OCI-LY7 (cell line): ENCODE measurements around the gene MYH11. TPM values are rescaled to one million over a fixed set of nuclear protein-coding genes. Genes with fewer than 3 reads are reported as not detected.

ENCODE experiments used
- BruUV-seq: library from RNA; stranded (reverse); fragments of 400-500 nt; replicated peaks from 2 replicates; lab custom pipeline; 2021; lab: Mats Ljungman, UMichigan
- CTCF ChIA-PET: fragments of 300-600 bp; sonication (Branson Sonifier 250); formaldehyde crosslinking; loops from one replicate; lab custom pipeline; 2022; ENCODE audit warnings: antibody characterized with exemption; ENCODE audit not compliant: unreplicated experiment; lab: Charles Lee
- POLR2A ChIA-PET: fragments of 300-600 bp; sonication (Branson Sonifier 250); formaldehyde crosslinking; loops from one replicate; lab custom pipeline; 2022; ENCODE audit warnings: antibody characterized with exemption; lab: Charles Lee
- DNase-seq: peaks from one replicate; pipeline ENCODE4 v3.0.0-alpha.2; 2015; ENCODE audit warnings: low spot score
- H2AFZ ChIP-seq: fragments of 200-600 bp; sonication (generic), shearing (Covaris generic); 2 replicates; pipeline ENCODE4 v1.6.1; 2014; ENCODE audit warnings: mild to moderate bottlenecking, antibody characterized with exemption, low read length, moderate library complexity
- H3K27ac ChIP-seq: fragments of 200-600 bp; sonication (generic); 2 replicates; pipeline ENCODE4 v1.5.1; 2014; ENCODE audit warnings: mixed run types, low read depth, mild to moderate bottlenecking, moderate library complexity, low read length, inconsistent platforms; ENCODE audit not compliant: poor library complexity, severe bottlenecking
- H3K36me3 ChIP-seq: fragments of 200-600 bp; sonication (generic); 2 replicates; pipeline ENCODE4 v1.6.1; 2014; ENCODE audit warnings: mild to moderate bottlenecking, antibody characterized with exemption, low read length, moderate library complexity, mixed read lengths; ENCODE audit not compliant: insufficient read depth
- H3K4me1 ChIP-seq: fragments of 200-600 bp; sonication (generic); 2 replicates; pipeline ENCODE4 v1.5.1; 2014; ENCODE audit warnings: mild to moderate bottlenecking, low read length; ENCODE audit not compliant: insufficient read depth, poor library complexity, severe bottlenecking
- H3K4me2 ChIP-seq: fragments of 200-600 bp; sonication (generic); 2 replicates; pipeline ENCODE4 v1.6.1; 2014; ENCODE audit warnings: mild to moderate bottlenecking, low read length
- H3K4me3 ChIP-seq: fragments of 200-600 bp; sonication (generic); 2 replicates; pipeline ENCODE4 v1.5.1; 2014; ENCODE audit warnings: mild to moderate bottlenecking, low read depth, low read length; ENCODE audit not compliant: poor library complexity, severe bottlenecking
- H3K79me2 ChIP-seq: fragments of 200-600 bp; sonication (generic); 2 replicates; pipeline ENCODE4 v1.6.1; 2016; ENCODE audit warnings: low read depth, mild to moderate bottlenecking, low read length, moderate library complexity, mixed read lengths; ENCODE audit not compliant: insufficient read depth
- H3K9me2 ChIP-seq: fragments of 200-600 bp; sonication (generic); 2 replicates; pipeline ENCODE4 v1.6.1; 2016; ENCODE audit warnings: mild to moderate bottlenecking, low read length, mixed read lengths; ENCODE audit not compliant: insufficient read depth
- H3K9me3 ChIP-seq: fragments of 200-600 bp; sonication (generic); 2 replicates; pipeline ENCODE4 v1.6.1; 2014; ENCODE audit warnings: mild to moderate bottlenecking, mixed run types, low read length, mixed read lengths
- H4K20me1 ChIP-seq: fragments of 200-600 bp; sonication (generic); 2 replicates; pipeline ENCODE4 v1.6.1; 2014; ENCODE audit warnings: mild to moderate bottlenecking, antibody characterized with exemption, low read length, moderate library complexity, mixed read lengths; ENCODE audit not compliant: insufficient read depth
- EZH2phosphoT487 ChIP-seq: fragments of 200-600 bp; sonication (generic); IDR thresholded peaks from 2 replicates; pipeline ENCODE4 v1.6.1; 2018; ENCODE audit warnings: low read depth, borderline replicate concordance, mild to moderate bottlenecking, mixed run types, antibody characterized with exemption, low read length, moderate library complexity, mixed read lengths
- intact Hi-C: fragments of 100-400 bp; cut with micrococcal nuclease; formaldehyde crosslinking; loops from one replicate; pipeline ENCODE4 v1.10.0; 2022; ENCODE audit not compliant: unreplicated experiment
- total RNA-seq, 2 experiments: library from RNA; depleted of rRNA in 1 of 2; stranded (reverse); fragments of >200 nt in 1 of 2; shearing (Covaris generic) in 1 of 2; gene quantifications; 2 replicates each; pipeline ENCODE4 v1.2.3, GENCODE V29; 2014 to 2022
- TF ChIP-seq, protein P1 (sequence below): fragments of 200-600 bp; sonication (generic); conservative IDR thresholded peaks from 2 replicates; pipeline ENCODE4 v1.5.1; 2014; ENCODE audit warnings: mild to moderate bottlenecking, antibody characterized with exemption, low read length, moderate library complexity, mixed read lengths

The MYH11 gene
- total RNA-seq, 2 experiments from 2014 or later: 5.7 to 33.8 TPM

DNA sequence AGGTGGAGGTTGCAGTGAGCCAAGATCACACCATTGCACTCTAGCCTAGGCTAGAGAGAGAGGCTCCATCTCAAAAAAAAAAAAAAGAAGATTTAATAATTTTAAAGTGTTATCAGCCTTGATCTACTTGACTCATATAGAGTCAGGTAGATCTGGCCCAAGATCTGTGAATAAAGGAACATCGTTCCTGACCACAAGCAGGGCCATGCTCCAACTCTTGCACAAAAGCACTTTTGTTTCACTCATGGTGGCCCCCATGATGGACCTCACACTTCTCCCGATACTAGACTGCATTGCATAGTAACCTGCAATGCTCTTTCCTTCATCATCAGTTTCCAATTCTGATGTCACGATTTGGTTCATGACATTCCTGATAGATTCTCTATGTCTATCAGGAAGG lies 5.2 kb upstream of the MYH11 start:
- Histone ChIP-seq H3K4me3 (no peak overlapping the region), H2AFZ (no peak overlapping the region), H3K27ac (no peak overlapping the region), H3K9me3 (no peaks in the 10 kb centered on the region), H3K9me2 (no peaks in the 10 kb centered on the region), H3K36me3 (peaks cover 22% of the 10 kb centered on the region), H3K4me2 (no peak overlapping the region), H3K4me1 (peaks cover 15% of the 10 kb centered on the region), H3K79me2 (no peaks in the 10 kb centered on the region), H4K20me1 (no peaks in the 10 kb centered on the region)
- intact Hi-C loops: no loop called here
- CTCF ChIA-PET: no interaction called here
- BruUV-seq: no TSS peak
- no peak for DNase-seq
- POLR2A ChIA-PET: no interaction called here
- TF ChIP-seq, protein P1, sequence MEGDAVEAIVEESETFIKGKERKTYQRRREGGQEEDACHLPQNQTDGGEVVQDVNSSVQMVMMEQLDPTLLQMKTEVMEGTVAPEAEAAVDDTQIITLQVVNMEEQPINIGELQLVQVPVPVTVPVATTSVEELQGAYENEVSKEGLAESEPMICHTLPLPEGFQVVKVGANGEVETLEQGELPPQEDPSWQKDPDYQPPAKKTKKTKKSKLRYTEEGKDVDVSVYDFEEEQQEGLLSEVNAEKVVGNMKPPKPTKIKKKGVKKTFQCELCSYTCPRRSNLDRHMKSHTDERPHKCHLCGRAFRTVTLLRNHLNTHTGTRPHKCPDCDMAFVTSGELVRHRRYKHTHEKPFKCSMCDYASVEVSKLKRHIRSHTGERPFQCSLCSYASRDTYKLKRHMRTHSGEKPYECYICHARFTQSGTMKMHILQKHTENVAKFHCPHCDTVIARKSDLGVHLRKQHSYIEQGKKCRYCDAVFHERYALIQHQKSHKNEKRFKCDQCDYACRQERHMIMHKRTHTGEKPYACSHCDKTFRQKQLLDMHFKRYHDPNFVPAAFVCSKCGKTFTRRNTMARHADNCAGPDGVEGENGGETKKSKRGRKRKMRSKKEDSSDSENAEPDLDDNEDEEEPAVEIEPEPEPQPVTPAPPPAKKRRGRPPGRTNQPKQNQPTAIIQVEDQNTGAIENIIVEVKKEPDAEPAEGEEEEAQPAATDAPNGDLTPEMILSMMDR: no peak
- TF ChIP-seq EZH2phosphoT487: no peak

DNA sequence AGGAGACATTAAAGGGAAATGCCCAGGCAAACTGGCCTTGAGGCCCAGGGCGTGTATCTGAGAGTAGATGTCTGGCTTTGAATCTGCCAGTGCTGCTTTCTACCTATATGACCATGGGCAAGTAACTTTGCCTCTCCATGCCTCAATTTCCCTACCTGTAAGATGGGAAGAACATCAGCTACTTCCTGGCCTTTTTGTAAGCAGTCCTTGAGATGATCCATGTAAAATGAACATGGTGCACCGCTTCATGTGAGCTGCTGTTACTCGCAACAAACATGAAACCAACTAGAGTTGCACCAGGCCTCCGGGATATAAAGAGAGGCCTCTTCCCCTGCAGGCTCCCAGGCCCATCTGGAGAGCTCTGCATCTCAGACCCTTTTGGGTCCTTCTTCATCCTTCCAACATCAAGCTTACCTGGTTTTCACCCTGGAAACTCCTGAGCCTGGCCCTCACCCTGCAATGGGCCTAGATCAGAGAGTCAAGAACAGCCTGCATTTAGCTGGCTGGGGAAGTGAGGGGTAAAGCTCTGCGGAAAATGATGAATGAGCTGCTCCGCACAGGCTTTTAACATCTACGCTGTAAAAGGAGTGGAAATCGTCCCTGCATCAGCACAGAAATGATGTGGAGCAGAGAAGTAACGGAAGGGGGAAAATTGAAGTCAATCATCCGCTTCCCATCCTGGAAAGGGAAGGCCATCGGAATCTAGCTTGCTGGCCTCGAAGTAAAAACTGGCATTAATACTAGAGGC lies 2.3 kb upstream of the MYH11 start:
- no peak overlapping the region for H3K27ac ChIP-seq
- H3K36me3 ChIP-seq: no peaks in the 10 kb centered on the region
- H2AFZ ChIP-seq: no peak overlapping the region
- CTCF ChIA-PET: interaction anchor here (0.6 to 0.9 kb wide), 2 partner anchors 16 to 245 kb away, joined by 3 to 9 read pairs; no protein-coding TSS in a partner anchor
- H3K9me3 ChIP-seq: no peaks in the 10 kb centered on the region
- H3K4me2 ChIP-seq: no peak overlapping the region
- H4K20me1 ChIP-seq: no peaks in the 10 kb centered on the region
- no peak for DNase-seq
- H3K79me2 ChIP-seq: peaks cover 10% of the 10 kb centered on the region
- no TSS peak for BruUV-seq
- H3K4me3 ChIP-seq: no peak overlapping the region
- POLR2A ChIA-PET: interaction anchor here (0.6 to 1.2 kb wide), 3 partner anchors 15 to 65 kb away, joined by 4 to 7 read pairs (median 5); no protein-coding TSS in a partner anchor
- TF ChIP-seq EZH2phosphoT487: no peak
- TF ChIP-seq, protein P1: no peak
- no peaks in the 10 kb centered on the region for H3K9me2 ChIP-seq
- intact Hi-C loops: no loop called here
- H3K4me1 ChIP-seq: peaks cover 42% of the 10 kb centered on the region
